Gastroesophageal sphincter (tissue), 4 donors: ENCODE data around the gene FAM193A. TPM values are rescaled to one million over a fixed set of nuclear protein-coding genes. Genes with fewer than 3 reads are reported as not detected.

ENCODE experiments used
- ATAC-seq: fragments of 150-250 bp; one replicate; pipeline ENCODE4 v1.9.1; 2016; ENCODE audit warnings: mild to moderate bottlenecking, moderate library complexity
- H3K27ac ChIP-seq, 4 donors: fragments of 200-600 bp; sonication (generic) in 3 of 4; 1 replicate in 3 of 4; 2 replicates in 1 of 4; pipeline ENCODE4 v1.5.1; 2016 to 2019
- H3K27me3 ChIP-seq: fragments of 200-600 bp; sonication (generic); one replicate; pipeline ENCODE4 v1.5.1; 2019
- H3K36me3 ChIP-seq, 2 donors: fragments of 200-600 bp; sonication (generic); one replicate each; pipeline ENCODE4 v1.5.1; 2019; ENCODE audit warnings: control low read depth in 1 of 2
- H3K4me1 ChIP-seq, 3 donors: fragments of 200-600 bp; sonication (generic); 1 replicate in 2 of 3; 2 replicates in 1 of 3; pipeline ENCODE4 v1.5.1; 2016 to 2019; ENCODE audit warnings: control low read depth in 2 of 3
- H3K4me3 ChIP-seq, 2 donors: fragments of 200-600 bp; sonication (generic); one replicate each; pipeline ENCODE4 v1.5.1; 2019; ENCODE audit warnings: mild to moderate bottlenecking in 1 of 2, moderate library complexity in 1 of 2
- H3K9me3 ChIP-seq, 3 donors: fragments of 200-600 bp; sonication (generic); one replicate each; pipeline ENCODE4 v1.5.1; 2017 to 2019; ENCODE audit warnings: control low read depth in 2 of 3
- EP300 ChIP-seq: sonication (generic); formaldehyde crosslinking; IDR thresholded peaks from one replicate; pipeline ENCODE4 v1.6.1; 2017; ENCODE audit warnings: antibody characterized with exemption, mild to moderate bottlenecking
- POLR2A ChIP-seq, 2 donors: fragments of 450-650 bp; IDR thresholded peaks; one replicate each; pipeline ENCODE4 v1.6.1; 2017; ENCODE audit warnings: antibody characterized with exemption in 2 of 2, mild to moderate bottlenecking in 2 of 2, moderate library complexity in 1 of 2
- POLR2AphosphoS5 ChIP-seq: sonication (generic); formaldehyde crosslinking; IDR thresholded peaks from one replicate; pipeline ENCODE4 v1.6.1; 2017; ENCODE audit warnings: antibody characterized with exemption
- WGBS, 2 donors: methylation state at CpG; one replicate each; pipeline ENCODE4 v1.1.5; 2018; ENCODE audit warnings: low coverage in 1 of 2; 5-methylcytosine and 5-hydroxymethylcytosine counted together
- total RNA-seq, 4 donors: library from RNA; depleted of rRNA; stranded (reverse); fragments of >200 nt; gene quantifications; one replicate each; pipeline ENCODE4 v1.1.0, GENCODE V29; 2016
- TF ChIP-seq, protein P1 (sequence below), 4 experiments: fragments of 200-600 bp in 2 of 4; fragments of 450-650 bp in 2 of 4; sonication (generic) in 1 of 4; IDR thresholded peaks; one replicate each; pipeline ENCODE4 v1.5.1; 2017 to 2019; ENCODE audit warnings: antibody characterized with exemption in 4 of 4, mild to moderate bottlenecking in 2 of 4, moderate library complexity in 2 of 4

The FAM193A gene
- total RNA-seq, 4 donors from 2014 or later: 24.5 to 35.6 (median 30.2) TPM

DNA sequence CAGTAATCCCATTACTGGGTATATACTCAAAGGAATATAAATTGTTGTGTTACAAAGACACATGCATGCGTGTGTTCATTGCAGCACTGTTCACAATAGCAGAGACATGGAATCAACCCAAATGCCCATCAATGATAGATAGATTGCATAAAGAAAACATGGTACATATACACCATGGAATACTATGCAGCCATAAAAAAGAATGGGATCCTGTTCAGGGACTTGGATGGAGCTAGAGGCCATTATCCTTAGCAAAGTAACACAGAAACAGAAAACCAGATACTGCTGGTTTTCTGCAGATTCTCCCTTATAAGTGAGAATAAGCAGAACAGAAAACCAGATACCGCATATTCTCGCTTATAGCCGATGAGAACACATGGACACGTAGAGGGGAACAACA lies 43.5 kb downstream of the FAM193A start:
- Histone ChIP-seq H3K9me3 (no peaks in the 10 kb centered on the region), H3K4me1 (peaks cover 0 to 39% (median 7%) of the 10 kb centered on the region in 3 donors), H3K27ac (no peak overlapping the region), H3K27me3 (no peaks in the 10 kb centered on the region), H3K36me3 (peaks cover 0 to 7% of the 10 kb centered on the region in 2 donors), H3K4me3 (no peak overlapping the region)
- no peak for TF ChIP-seq POLR2A (IDR thresholded peaks at IDR 0.05)
- TF ChIP-seq, protein P1, sequence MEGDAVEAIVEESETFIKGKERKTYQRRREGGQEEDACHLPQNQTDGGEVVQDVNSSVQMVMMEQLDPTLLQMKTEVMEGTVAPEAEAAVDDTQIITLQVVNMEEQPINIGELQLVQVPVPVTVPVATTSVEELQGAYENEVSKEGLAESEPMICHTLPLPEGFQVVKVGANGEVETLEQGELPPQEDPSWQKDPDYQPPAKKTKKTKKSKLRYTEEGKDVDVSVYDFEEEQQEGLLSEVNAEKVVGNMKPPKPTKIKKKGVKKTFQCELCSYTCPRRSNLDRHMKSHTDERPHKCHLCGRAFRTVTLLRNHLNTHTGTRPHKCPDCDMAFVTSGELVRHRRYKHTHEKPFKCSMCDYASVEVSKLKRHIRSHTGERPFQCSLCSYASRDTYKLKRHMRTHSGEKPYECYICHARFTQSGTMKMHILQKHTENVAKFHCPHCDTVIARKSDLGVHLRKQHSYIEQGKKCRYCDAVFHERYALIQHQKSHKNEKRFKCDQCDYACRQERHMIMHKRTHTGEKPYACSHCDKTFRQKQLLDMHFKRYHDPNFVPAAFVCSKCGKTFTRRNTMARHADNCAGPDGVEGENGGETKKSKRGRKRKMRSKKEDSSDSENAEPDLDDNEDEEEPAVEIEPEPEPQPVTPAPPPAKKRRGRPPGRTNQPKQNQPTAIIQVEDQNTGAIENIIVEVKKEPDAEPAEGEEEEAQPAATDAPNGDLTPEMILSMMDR (IDR thresholded peaks at IDR 0.05): no peak
- no peak for TF ChIP-seq POLR2AphosphoS5
- no peak for TF ChIP-seq EP300
- ATAC-seq: no peak
- 75 to 100% methylated on average over 2 to 5 of the region's 5 CpGs for WGBS, 2 donors

DNA sequence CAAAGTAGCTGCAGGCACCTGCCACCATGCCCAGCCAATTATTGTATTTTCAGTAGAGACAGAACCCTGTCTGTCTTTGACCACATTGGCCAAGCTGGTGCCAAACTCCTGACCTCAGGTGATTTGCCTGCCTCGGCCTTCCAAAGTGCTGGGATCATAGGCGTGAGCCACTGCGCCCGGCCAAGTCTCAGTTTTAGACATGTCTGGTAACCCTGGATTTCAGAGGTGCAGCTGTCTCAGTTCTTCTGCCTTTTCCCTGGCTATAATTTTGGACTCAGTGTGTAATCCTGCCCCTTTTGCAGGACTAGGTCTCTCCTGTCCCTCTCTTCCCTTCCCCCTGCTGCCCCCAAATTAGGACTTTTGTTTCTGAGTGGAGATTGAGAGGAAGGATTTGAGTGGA lies 46.6 kb downstream of the FAM193A start:
- ATAC-seq: no peak
- TF ChIP-seq POLR2AphosphoS5 (no peak), POLR2A (IDR thresholded peaks at IDR 0.05) (no peak), EP300 (no peak)
- TF ChIP-seq, protein P1 (IDR thresholded peaks at IDR 0.05): no peak
- H3K9me3 ChIP-seq: no peaks in the 10 kb centered on the region
- H3K27me3 ChIP-seq: no peaks in the 10 kb centered on the region
- H3K27ac ChIP-seq: no peak overlapping the region
- 97% methylated on average over 4 of the region's 4 CpGs; no CpG with 5 or more reads in 1 of the 2 donors for WGBS, 2 donors
- H3K36me3 ChIP-seq: no peaks in the 10 kb centered on the region
- peaks cover 0 to 54% (median 18%) of the 10 kb centered on the region in 3 donors for H3K4me1 ChIP-seq
- H3K4me3 ChIP-seq: no peak overlapping the region

DNA sequence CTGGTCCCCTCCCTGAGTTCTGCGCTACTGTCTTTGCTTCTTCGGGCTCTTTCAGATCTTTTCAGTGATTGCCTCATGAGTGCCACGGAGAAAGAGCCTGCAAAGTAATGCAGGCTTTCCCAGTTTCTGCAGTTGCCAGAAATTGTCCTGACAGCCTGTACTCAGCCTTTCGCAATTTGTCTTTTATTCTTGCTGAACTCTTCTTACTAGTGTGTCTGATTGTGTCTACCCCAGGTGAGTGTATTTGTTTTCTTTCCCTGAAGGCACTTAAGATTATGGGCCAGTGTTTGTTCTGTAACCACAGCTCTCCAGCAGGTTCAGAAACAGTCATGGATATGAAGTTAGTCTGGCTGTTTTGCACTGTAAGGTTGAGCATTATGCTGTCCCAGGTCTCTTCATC lies 47.1 kb downstream of the FAM193A start:
- Histone ChIP-seq H3K27ac (no peak overlapping the region), H3K4me1 (peaks cover 0 to 54% (median 22%) of the 10 kb centered on the region in 3 donors), H3K27me3 (no peaks in the 10 kb centered on the region), H3K4me3 (no peak overlapping the region), H3K9me3 (no peaks in the 10 kb centered on the region), H3K36me3 (no peaks in the 10 kb centered on the region)
- WGBS, 2 donors: 22 to 36% methylated on average over 4 of the region's 4 CpGs
- no peak for TF ChIP-seq POLR2AphosphoS5
- no peak for TF ChIP-seq POLR2A (IDR thresholded peaks at IDR 0.05)
- TF ChIP-seq, protein P1 (IDR thresholded peaks at IDR 0.05): no peak
- TF ChIP-seq EP300: no peak
- peak; percentile 65 for ATAC-seq

DNA sequence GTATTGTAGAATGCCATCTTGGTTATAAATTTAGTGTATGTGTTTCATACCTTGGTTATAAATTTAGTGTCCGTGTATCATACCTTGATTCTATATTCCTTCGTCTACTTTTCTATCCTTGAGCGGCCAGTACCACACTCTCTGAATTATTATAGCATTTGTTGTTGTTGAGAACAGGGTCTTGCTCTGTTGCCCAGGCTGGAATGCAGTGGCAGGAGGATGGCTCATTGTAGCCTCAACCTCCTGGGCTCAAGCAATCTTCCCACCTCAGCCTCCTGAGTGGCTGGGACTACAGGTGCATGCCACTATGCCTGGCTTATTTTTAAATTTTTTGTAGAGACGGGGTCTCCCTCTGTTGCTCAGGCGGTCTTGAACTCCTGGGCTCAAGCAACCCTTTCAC lies 50.1 kb downstream of the FAM193A start:
- no peaks in the 10 kb centered on the region for H3K9me3 ChIP-seq
- no peaks in the 10 kb centered on the region for H3K36me3 ChIP-seq
- H3K4me3 ChIP-seq: no peak overlapping the region
- no peak for ATAC-seq
- H3K4me1 ChIP-seq: peaks cover 0 to 78% (median 31%) of the 10 kb centered on the region in 3 donors
- H3K27me3 ChIP-seq: no peaks in the 10 kb centered on the region
- no peak overlapping the region for H3K27ac ChIP-seq
- WGBS, 2 donors: 91 to 97% methylated on average over 4 to 5 of the region's 5 CpGs
- no peak for TF ChIP-seq POLR2AphosphoS5
- TF ChIP-seq EP300: no peak
- no peak for TF ChIP-seq POLR2A (IDR thresholded peaks at IDR 0.05)
- TF ChIP-seq, protein P1 (IDR thresholded peaks at IDR 0.05): no peak

- H3K9me3 ChIP-seq: no peaks in the 10 kb centered on the region
- TF ChIP-seq EP300 (no peak), POLR2AphosphoS5 (no peak), POLR2A (IDR thresholded peaks at IDR 0.05) (no peak)
- TF ChIP-seq, protein P1 (IDR thresholded peaks at IDR 0.05): no peak
- H3K4me1 ChIP-seq: peaks cover 0 to 81% (median 32%) of the 10 kb centered on the region in 3 donors
- no peak for ATAC-seq
- H3K4me3 ChIP-seq: no peak overlapping the region
- no peaks in the 10 kb centered on the region for H3K27me3 ChIP-seq
- 49% methylated on average over 3 of the region's 8 CpGs; no CpG with 5 or more reads in 1 of the 2 donors for WGBS, 2 donors
- H3K36me3 ChIP-seq: no peaks in the 10 kb centered on the region
- no peak overlapping the region for H3K27ac ChIP-seq
Observed at GRCh38 chr4:2587213-2587823, 50.9 kb downstream of the FAM193A start.
